Measurements from ENCODE around the gene CAVIN3. TPM values are rescaled to one million over a fixed set of nuclear protein-coding genes. Genes with fewer than 3 reads are reported as not detected.

The CAVIN3 gene
- total and polyA plus RNA-seq, 2 of the 8 experiments (the other 6 are each of a cell fraction or from before 2014, with no cell fraction given) = 17.7 to 26.4 TPM

- H3K4me2 ChIP-seq (ENCODE audit: insufficient read depth in 1 of 2, low read depth in 2 of 2, low read length in 2 of 2) = no peak overlapping the region; a peak in 1 of 4 replicates
- H3K79me1 ChIP-seq (ENCODE audit: low read depth, low read length) = no peaks in the 10 kb centered on the region
- no peak overlapping the region for H2BK12ac ChIP-seq (ENCODE audit: low read depth, low read length)
- H3K23me2 ChIP-seq (ENCODE audit: low read depth, low read length) = no peaks in the 10 kb centered on the region
- H4K91ac ChIP-seq (replicated peaks; ENCODE audit: insufficient read length, low read length) = no peak overlapping the region
- no peaks in the 10 kb centered on the region for H3K9me3 ChIP-seq (ENCODE audit: insufficient read depth in 2 of 2, low read depth in 1 of 2, low read length in 1 of 2)
- no peak overlapping the region for H4K8ac ChIP-seq (ENCODE audit: extremely low read depth, insufficient read depth, low read length)
- WGBS, 2 experiments (ENCODE audit: extremely low coverage in 1 of 2, insufficient coverage in 1 of 2, insufficient read length in 1 of 2, insufficient replicate concordance in 2 of 2, low coverage in 1 of 2, low lambda C conversion rate in 2 of 2, missing lambda C conversion rate in 1 of 2) = 51% methylated on average over 6 of the region's 6 CpGs; no CpG with 5 or more reads in 1 of the 2 experiments
- H4K20me1 ChIP-seq (replicated peaks in 1 of 2; ENCODE audit: control insufficient read depth in 1 of 2, insufficient read depth in 2 of 2, low read length in 2 of 2) = no peaks in the 10 kb centered on the region
- no peak overlapping the region for H3K9ac ChIP-seq (replicated peaks in 1 of 4; ENCODE audit: extremely low read depth in 1 of 4, low read depth in 3 of 4, low read length in 3 of 4)
- no peak overlapping the region for H3K27ac ChIP-seq (ENCODE audit: low read depth, low read length)
- H2BK120ac ChIP-seq (replicated peaks; ENCODE audit: low read depth, low read length) = no peak overlapping the region
- peak; percentile 73 to 87 for DNase-seq (ENCODE audit: low read depth in 1 of 2, low spot score in 2 of 2)
- peaks cover 0 to 4% (median 0%) of the 10 kb centered on the region in 4 experiments; a peak in 1 of 7 replicates for H3K4me1 ChIP-seq (replicated peaks in 1 of 4; ENCODE audit: control insufficient read depth in 3 of 4, insufficient read depth in 4 of 4, low read length in 3 of 4)
- no peak overlapping the region for H3K4ac ChIP-seq (replicated peaks; ENCODE audit: insufficient read length, low read depth, low read length)
- no peaks in the 10 kb centered on the region for H3K27me3 ChIP-seq (replicated peaks in 1 of 4; ENCODE audit: control insufficient read depth in 3 of 4, extremely low read depth in 1 of 4, insufficient read depth in 3 of 4, low read length in 3 of 4)
- no peaks in the 10 kb centered on the region for H3K79me2 ChIP-seq (ENCODE audit: control insufficient read depth in 1 of 2, insufficient read depth in 2 of 2, low read length in 2 of 2)
- no peak overlapping the region for H3K56ac ChIP-seq (replicated peaks; ENCODE audit: insufficient read length, low read depth, low read length)
- CTCF ChIA-PET (ENCODE audit: partially characterized antibody) = interaction anchor here (0.5 to 7.8 kb wide), 88 partner anchors 10 to 688 kb away, joined by 3 to 98 read pairs (median 5); partner anchors contain the start of genes CAVIN3, CCKBR, CNGA4 and FHIP1B
- no peaks in the 10 kb centered on the region for H3K36me3 ChIP-seq (ENCODE audit: control insufficient read depth in 2 of 4, insufficient read depth in 4 of 4, low read length in 3 of 4)
- peak; percentile 71 for FAIRE-seq
- H3K23ac ChIP-seq (ENCODE audit: insufficient read length) = no peak overlapping the region
- H2BK20ac ChIP-seq (ENCODE audit: low read length) = no peak overlapping the region
- H2AK5ac ChIP-seq (ENCODE audit: low read depth, low read length) = no peak overlapping the region
- no peak overlapping the region for H3K18ac ChIP-seq (ENCODE audit: extremely low read depth, low read length)
- H2BK5ac ChIP-seq (ENCODE audit: low read depth, low read length) = no peak overlapping the region
- H2AFZ ChIP-seq (ENCODE audit: low read length) = no peak overlapping the region
- H3K4me3 ChIP-seq (ENCODE audit: extremely low read depth in 1 of 4, insufficient read depth in 2 of 4, low read depth in 3 of 4, low read length in 4 of 4) = no peak overlapping the region
- H2BK15ac ChIP-seq (ENCODE audit: low read length) = no peak overlapping the region
- POLR2A ChIA-PET (ENCODE audit: partially characterized antibody) = interaction anchor here (1.1 kb wide), 2 partner anchors 37 to 79 kb away, joined by 3 read pairs; no protein-coding TSS in a partner anchor
- H3K14ac ChIP-seq (ENCODE audit: insufficient read length) = no peak overlapping the region
- no peak overlapping the region for H4K5ac ChIP-seq (ENCODE audit: insufficient read length, low read depth, low read length)
- TF ChIP-seq CEBPB (IDR thresholded peaks at IDR 0.05; ENCODE audit: low read depth, low read length) (no peak), CREB1 (IDR thresholded peaks at IDR 0.05) (no peak), MAX (IDR thresholded peaks at IDR 0.05) (peak; percentile 65), MAFK (IDR thresholded peaks at IDR 0.05; ENCODE audit: low read depth, low read length) (no peak), JUND (IDR thresholded peaks at IDR 0.05; ENCODE audit: low read length) (no peak), SP1 (IDR thresholded peaks at IDR 0.05; ENCODE audit: low read depth, low read length) (no peak), GTF2F1 (IDR thresholded peaks at IDR 0.05; ENCODE audit: borderline replicate concordance, low read depth, low read length) (no peak), SIN3A (conservative IDR thresholded peaks at IDR 0.05 in 1 of 2, IDR thresholded peaks at IDR 0.05 in 1 of 2; ENCODE audit: low read depth in 1 of 2, low read length in 2 of 2) (no peak), SRF (IDR thresholded peaks at IDR 0.05; ENCODE audit: low read depth, low read length) (no peak), POLR2A (IDR thresholded peaks at IDR 0.05; ENCODE audit: control extremely low read depth in 1 of 2, low read depth in 2 of 2, low read length in 2 of 2) (no peak), CBX5 (IDR thresholded peaks at IDR 0.05; ENCODE audit: low read depth, low read length) (no peak), POU5F1 (IDR thresholded peaks at IDR 0.05; ENCODE audit: low read depth, low read length) (no peak)
- TF ChIP-seq, protein P1, sequence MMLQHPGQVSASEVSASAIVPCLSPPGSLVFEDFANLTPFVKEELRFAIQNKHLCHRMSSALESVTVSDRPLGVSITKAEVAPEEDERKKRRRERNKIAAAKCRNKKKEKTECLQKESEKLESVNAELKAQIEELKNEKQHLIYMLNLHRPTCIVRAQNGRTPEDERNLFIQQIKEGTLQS (IDR thresholded peaks at IDR 0.05; ENCODE audit: insufficient read depth, low read depth, low read length) = no peak
These were observed 42.8 kb upstream of the CAVIN3 start for GRCh38 chr11:6362873-6363678.

Data from H1 (cell line).